HCT116 (cell line): Measurements from ENCODE around the gene AFP. TPM values are rescaled to one million over a fixed set of nuclear protein-coding genes. Genes with fewer than 3 reads are reported as not detected.

Experiments used
- ATAC-seq: fragments of 200-7000 bp; cut with Tn5 transposase; 2 replicates; pipeline ENCODE4 v1.9.1; 2020; ENCODE audit warnings: mild to moderate bottlenecking, moderate library complexity
- BruUV-seq: library from RNA; stranded (reverse); fragments of 400-500 nt; replicated peaks from 2 replicates; lab custom pipeline; 2021; lab: Mats Ljungman, UMichigan
- CTCF ChIA-PET: fragments of 300-600 bp; sonication (Branson Sonifier 250); formaldehyde crosslinking; loops from one replicate; lab custom pipeline; 2021; ENCODE audit warnings: antibody characterized with exemption; lab: Charles Lee
- POLR2A ChIA-PET: fragments of 300-600, 350-600 bp; sonication (Branson Sonifier 250); formaldehyde crosslinking; loops from one replicate; lab custom pipeline; 2021; ENCODE audit warnings: antibody characterized with exemption; lab: Charles Lee
- RAD21 ChIA-PET, 2 experiments: fragments of 300-600 bp; sonication (Branson Sonifier 250); formaldehyde crosslinking; loops; one replicate each; lab custom pipeline; 2023; ENCODE audit warnings: low total read pairs in 2 of 2; ENCODE audit not compliant: uncharacterized antibody in 2 of 2, unreplicated experiment in 2 of 2, low non-redundant PET in 1 of 2; lab: Charles Lee
- DNase-seq: peaks from one replicate; pipeline ENCODE4 v3.0.0-alpha.2; 2010; ENCODE audit warnings: low read depth, low spot score
- H2AFZ ChIP-seq: fragments of 200-600 bp; shearing (Covaris generic), sonication (generic); 2 replicates; pipeline ENCODE4 v1.6.1; 2017; ENCODE audit warnings: low read depth, mixed run types, mixed read lengths, antibody characterized with exemption, low read length; ENCODE audit not compliant: poor library complexity, severe bottlenecking
- H3K27ac ChIP-seq: 2 replicates; pipeline ENCODE4 v1.5.1; 2012; ENCODE audit warnings: low read depth, low read length
- H3K27me3 ChIP-seq: fragments of 200-600 bp; sonication (generic); 2 replicates; pipeline ENCODE4 v1.6.1; 2016; ENCODE audit warnings: mixed run types, low read length, mixed read lengths; ENCODE audit not compliant: insufficient read depth
- H3K36me3 ChIP-seq, 2 experiments: fragments of 200-500 bp in 1 of 2; fragments of 200-600 bp in 1 of 2; sonication (Bioruptor generic) in 1 of 2; sonication (generic) in 1 of 2; 2 replicates each; pipeline versions ENCODE4 v1.5.1 to v1.6.1; 2014 to 2016; ENCODE audit warnings: low read length in 2 of 2, inconsistent platforms in 1 of 2, mixed read lengths in 1 of 2, mixed run types in 1 of 2; ENCODE audit not compliant: insufficient read depth in 2 of 2, control insufficient read depth in 1 of 2
- H3K4me1 ChIP-seq, 2 experiments: fragments of 200-600 bp in 1 of 2; sonication (generic) in 1 of 2; 2 replicates each; pipeline versions ENCODE4 v1.5.1 to v1.6.1; 2012 to 2017; ENCODE audit warnings: low read length in 2 of 2, inconsistent platforms in 1 of 2, mild to moderate bottlenecking in 1 of 2, mixed read lengths in 1 of 2, mixed run types in 1 of 2, moderate library complexity in 1 of 2; ENCODE audit not compliant: insufficient read depth in 2 of 2, control insufficient read depth in 1 of 2
- H3K4me2 ChIP-seq: fragments of 200-600 bp; sonication (generic); 2 replicates; pipeline ENCODE4 v1.6.1; 2017; ENCODE audit warnings: mixed run types, low read length, mixed read lengths
- H3K4me3 ChIP-seq, 2 experiments: fragments of 200-600 bp in 1 of 2; sonication (generic) in 1 of 2; replicated peaks in 1 of 2; 2 replicates each; pipeline ENCODE4 v1.5.1; 2011 to 2016; ENCODE audit warnings: low read length in 2 of 2, control low read depth in 1 of 2, low read depth in 1 of 2, mild to moderate bottlenecking in 1 of 2, mixed read lengths in 1 of 2, mixed run types in 1 of 2
- H3K79me2 ChIP-seq: fragments of 200-600 bp; sonication (generic); 2 replicates; pipeline ENCODE4 v1.6.1; 2017; ENCODE audit warnings: mild to moderate bottlenecking, mixed run types, low read length, moderate library complexity, mixed read lengths; ENCODE audit not compliant: insufficient read depth
- H3K9ac ChIP-seq: fragments of 200-600 bp; sonication (generic); 2 replicates; pipeline ENCODE4 v1.6.1; 2016; ENCODE audit warnings: low read length, mixed read lengths
- H3K9me2 ChIP-seq: fragments of 200-600 bp; sonication (generic), shearing (Covaris generic); 2 replicates; pipeline ENCODE4 v1.6.1; 2017; ENCODE audit warnings: mixed run types, mild to moderate bottlenecking, moderate library complexity; ENCODE audit not compliant: insufficient read depth
- H3K9me3 ChIP-seq, 2 experiments: fragments of 200-500 bp in 1 of 2; fragments of 200-600 bp in 1 of 2; sonication (Bioruptor generic) in 1 of 2; sonication (generic) in 1 of 2; 2 replicates each; pipeline ENCODE4 v1.6.1; 2014 to 2017; ENCODE audit warnings: low read length in 2 of 2, mixed read lengths in 2 of 2, inconsistent platforms in 1 of 2, low read depth in 1 of 2, mild to moderate bottlenecking in 1 of 2, mixed run types in 1 of 2, moderate library complexity in 1 of 2; ENCODE audit not compliant: control insufficient read depth in 1 of 2, insufficient read depth in 1 of 2
- H4K20me1 ChIP-seq: fragments of 200-600 bp; sonication (generic), shearing (Covaris generic); 2 replicates; pipeline ENCODE4 v1.6.1; 2017; ENCODE audit warnings: mixed run types, mild to moderate bottlenecking, moderate library complexity; ENCODE audit not compliant: insufficient read depth
- REST ChIP-seq: IDR thresholded peaks from 2 replicates; pipeline ENCODE4 v1.6.1; 2012; ENCODE audit warnings: low read depth
- TCF7L2 ChIP-seq: IDR thresholded peaks from 2 replicates; pipeline ENCODE4 v1.7.0; 2011; ENCODE audit warnings: borderline replicate concordance, inconsistent platforms; ENCODE audit not compliant: insufficient read depth, insufficient read length; ENCODE audit errors: extremely low read depth
- intact Hi-C: fragments of 100-400 bp; cut with micrococcal nuclease; formaldehyde crosslinking; loops from 2 replicates; pipeline ENCODE4 v1.10.0; 2022
- total RNA-seq: library from RNA; stranded (reverse); gene quantifications from one replicate; pipeline ENCODE4 v1.2.1, GENCODE V29; 2021; ENCODE audit not compliant: unreplicated experiment

Gene AFP
- total RNA-seq, 1 experiment from 2014 or later = 1.6 TPM

- POLR2A ChIA-PET = no interaction called here
- ATAC-seq (no peak), DNase-seq (no peak)
- Histone ChIP-seq H3K27me3 (0 out of 2 replicates have a peak, but pooled peaks cover 4% of the 10 kb centered on the region), H3K9me3 (no peaks in the 10 kb centered on the region), H3K4me3 (no peak overlapping the region), H3K4me1 (no peaks in the 10 kb centered on the region), H2AFZ (no peak overlapping the region), H4K20me1 (no peaks in the 10 kb centered on the region), H3K9me2 (no peaks in the 10 kb centered on the region), H3K9ac (no peak overlapping the region), H3K36me3 (no peaks in the 10 kb centered on the region), H3K4me2 (no peak overlapping the region), H3K79me2 (no peaks in the 10 kb centered on the region), H3K27ac (no peak overlapping the region)
- intact Hi-C loops = no loop called here
- TF ChIP-seq REST = no peak
- CTCF ChIA-PET = no interaction called here
- no TSS peak for BruUV-seq
- RAD21 ChIA-PET = no interaction called here
Measured at GRCh38 chr4:73485085-73485484, 49.1 kb downstream of the AFP start.

- ChIA-PET RAD21 (no interaction called here), CTCF (no interaction called here), POLR2A (no interaction called here)
- Histone ChIP-seq H3K9me2 (no peaks in the 10 kb centered on the region), H3K9me3 (no peaks in the 10 kb centered on the region), H3K36me3 (no peaks in the 10 kb centered on the region), H3K4me2 (no peak overlapping the region), H3K27me3 (0 out of 2 replicates have a peak, but pooled peaks cover 4% of the 10 kb centered on the region), H2AFZ (no peak overlapping the region), H3K79me2 (no peaks in the 10 kb centered on the region), H4K20me1 (no peaks in the 10 kb centered on the region), H3K27ac (no peak overlapping the region), H3K4me1 (no peaks in the 10 kb centered on the region), H3K4me3 (no peak overlapping the region), H3K9ac (no peak overlapping the region)
- intact Hi-C loops = no loop called here
- DNase-seq (no peak), ATAC-seq (no peak)
- BruUV-seq = no TSS peak
- TF ChIP-seq TCF7L2 = no peak
Measured at GRCh38 chr4:73485596-73485995, 49.6 kb downstream of the AFP start.
